ENCODE measurements around the gene RABEPK. TPM values are rescaled to one million over a fixed set of nuclear protein-coding genes. Genes with fewer than 3 reads are reported as not detected.
A peak's percentile ranks its signal among the peaks of the same experiment; 100 is the strongest.
"Not testable (repeated sequence)": the region's sequence is repeated elsewhere in the genome, so short reads cannot be mapped to it uniquely, and the experiment has no call there.

RABEPK gene
- total RNA-seq, 4 donors from 2014 or later: 16.0 to 39.7 (median 21.0) TPM

GRCh38 chr9:125183054-125183453, 17.3 kb upstream of the RABEPK start:
- Histone ChIP-seq H3K4me3 (no peak overlapping the region), H3K27me3 (no peaks in the 10 kb centered on the region), H3K27ac (no peak overlapping the region), H3K36me3 (no peaks in the 10 kb centered on the region), H3K9me3 (no peaks in the 10 kb centered on the region), H3K4me1 (peaks cover 4 to 18% of the 10 kb centered on the region in 2 donors)
- intact Hi-C loops (cut with DNase I; ENCODE audit: low total_unique reads): no loop called here
- DNase-seq: no peak
- no peak for TF ChIP-seq POLR2A (IDR thresholded peaks at IDR 0.05)
- no peak for TF ChIP-seq CTCF (IDR thresholded peaks at IDR 0.05)

GRCh38 chr9:125183561-125183960, 16.8 kb upstream of the RABEPK start:
- no peak overlapping the region for H3K4me3 ChIP-seq
- H3K27me3 ChIP-seq: no peaks in the 10 kb centered on the region
- no peaks in the 10 kb centered on the region for H3K36me3 ChIP-seq
- H3K4me1 ChIP-seq: peaks cover 4 to 17% of the 10 kb centered on the region in 2 donors
- no peak for DNase-seq
- H3K9me3 ChIP-seq: no peaks in the 10 kb centered on the region
- H3K27ac ChIP-seq: no peak overlapping the region
- TF ChIP-seq CTCF (IDR thresholded peaks at IDR 0.05) (no peak), POLR2A (IDR thresholded peaks at IDR 0.05) (no peak)
- intact Hi-C loops (cut with DNase I; ENCODE audit: low total_unique reads): no loop called here

GRCh38 chr9:125189011-125189360, 11.4 kb upstream of the RABEPK start:
- intact Hi-C loops (cut with DNase I; ENCODE audit: low total_unique reads): no loop called here
- no peaks in the 10 kb centered on the region for H3K27me3 ChIP-seq
- H3K9me3 ChIP-seq: no peaks in the 10 kb centered on the region
- H3K4me3 ChIP-seq: peak overlapping the region; percentile 74 to 93
- H3K4me1 ChIP-seq: peaks cover 10 to 13% of the 10 kb centered on the region in 2 donors
- TF ChIP-seq POLR2A (IDR thresholded peaks at IDR 0.05) (no peak), CTCF (IDR thresholded peaks at IDR 0.05) (no peak)
- no peak for DNase-seq
- no peaks in the 10 kb centered on the region for H3K36me3 ChIP-seq
- H3K27ac ChIP-seq: peak overlapping the region; percentile 91 to 92

GRCh38 chr9:125189361-125190289, 10.7 kb upstream of the RABEPK start, which contains the start of gene PPP6C:
Gene PPP6C, minus strand, starts transcription at chr9:125189803. Its CDS starts 85 bp downstream, at chr9:125189718.
- Histone ChIP-seq H3K9me3 (no peaks in the 10 kb centered on the region), H3K4me3 (peak within 1 kb of the TSS; percentile 74 to 93), H3K36me3 (no peaks in the 10 kb centered on the region), H3K27ac (peak within 1 kb of the TSS; percentile 91 to 92), H3K4me1 (peaks cover 9 to 13% of the 10 kb centered on the region in 2 donors), H3K27me3 (no peaks in the 10 kb centered on the region)
- DNase-seq: peak; percentile 95 to 97
- peak; percentile 57 to 77 (median 72) for TF ChIP-seq CTCF (IDR thresholded peaks at IDR 0.05)
- peak; percentile 54 to 87 for TF ChIP-seq POLR2A (IDR thresholded peaks at IDR 0.05)
- intact Hi-C loops (cut with DNase I; ENCODE audit: low total_unique reads): no loop called here

- TF ChIP-seq CTCF (IDR thresholded peaks at IDR 0.05): no peak
- no peak for TF ChIP-seq POLR2A (IDR thresholded peaks at IDR 0.05)
- no peaks in the 10 kb centered on the region for H3K9me3 ChIP-seq
- H3K4me1 ChIP-seq: peaks cover 5 to 13% of the 10 kb centered on the region in 2 donors
- H3K27ac ChIP-seq: peak overlapping the region; percentile 91 to 92
- H3K27me3 ChIP-seq: no peaks in the 10 kb centered on the region
- no peaks in the 10 kb centered on the region for H3K36me3 ChIP-seq
- intact Hi-C loops (cut with DNase I; ENCODE audit: low total_unique reads): no loop called here
- H3K4me3 ChIP-seq: peak overlapping the region; percentile 74 to 93
- DNase-seq: no peak
These were observed 10.0 kb upstream of the RABEPK start for GRCh38 chr9:125190361-125190801.

- DNase-seq; H3K27me3 ChIP-seq; H3K9me3 ChIP-seq; H3K4me3 ChIP-seq; intact Hi-C loops (cut with DNase I; ENCODE audit: low total_unique reads); H3K27ac ChIP-seq; H3K36me3 ChIP-seq; H3K4me1 ChIP-seq: not testable (repeated sequence)
These were observed 5.9 kb upstream of the RABEPK start for GRCh38 chr9:125194466-125194865.

- H3K9me3 ChIP-seq; DNase-seq; intact Hi-C loops (cut with DNase I; ENCODE audit: low total_unique reads); H3K4me1 ChIP-seq; H3K27me3 ChIP-seq; H3K27ac ChIP-seq; H3K36me3 ChIP-seq; H3K4me3 ChIP-seq: not testable (repeated sequence)
These were observed 4.8 kb upstream of the RABEPK start for GRCh38 chr9:125195591-125195990.
